Measurements from ENCODE around the gene RNU6-1.

DNA sequence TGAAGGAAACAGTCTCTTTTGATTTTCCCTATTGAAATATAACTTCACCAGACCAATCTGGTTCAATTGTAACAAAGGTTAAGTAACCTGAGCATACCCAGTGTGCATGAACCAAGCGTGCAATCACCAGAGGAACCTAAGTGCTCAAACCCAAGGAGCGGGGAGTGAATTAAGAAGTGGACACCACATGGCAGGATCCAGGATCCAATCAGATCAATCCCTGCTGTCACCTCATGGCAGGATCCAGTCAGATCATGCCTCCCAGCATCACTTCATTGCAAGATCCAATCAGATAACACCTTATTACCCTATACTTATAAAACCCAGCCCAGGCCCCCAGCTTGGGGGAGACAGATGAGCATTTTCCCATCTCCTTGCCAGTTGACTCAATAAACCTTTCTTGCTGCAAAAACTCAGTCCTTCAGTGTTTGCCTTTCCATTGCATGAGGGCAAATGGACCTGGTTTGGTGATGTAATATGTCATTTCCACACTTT is 38.9 kb upstream of the RNU6-1 start:
- no peak for TF ChIP-seq CTCF (IDR thresholded peaks at IDR 0.05)
- no peak for TF ChIP-seq POLR2AphosphoS5 (IDR thresholded peaks at IDR 0.05; ENCODE audit: low read depth, low read length)
